ENCODE results near the gene CT45A9.
"Not testable (repeated sequence)": the region's sequence is repeated elsewhere in the genome, so short reads cannot be mapped to it uniquely, and the experiment has no call there.

Gene CT45A9

GRCh38 chrX:135819912-135820311 is 51.7 kb downstream of the CT45A9 start, which contains the start of gene CT45A2:
TSS of gene CT45A2 (minus strand) at chrX:135820012. CDS start at chrX:135816265, 3,747 bp downstream.
- POLR2A ChIA-PET (ENCODE audit: low non-redundant PET); CTCF ChIA-PET; H3K27ac ChIP-seq; DNase-seq (ENCODE audit: low spot score): not testable (repeated sequence)

Measured in RWPE1 (cell line).